ENCODE data around the gene GPR18.
"Not testable (repeated sequence)": the region's sequence is repeated elsewhere in the genome, so short reads cannot be mapped to it uniquely, and the experiment has no call there.

Gene GPR18

DNA sequence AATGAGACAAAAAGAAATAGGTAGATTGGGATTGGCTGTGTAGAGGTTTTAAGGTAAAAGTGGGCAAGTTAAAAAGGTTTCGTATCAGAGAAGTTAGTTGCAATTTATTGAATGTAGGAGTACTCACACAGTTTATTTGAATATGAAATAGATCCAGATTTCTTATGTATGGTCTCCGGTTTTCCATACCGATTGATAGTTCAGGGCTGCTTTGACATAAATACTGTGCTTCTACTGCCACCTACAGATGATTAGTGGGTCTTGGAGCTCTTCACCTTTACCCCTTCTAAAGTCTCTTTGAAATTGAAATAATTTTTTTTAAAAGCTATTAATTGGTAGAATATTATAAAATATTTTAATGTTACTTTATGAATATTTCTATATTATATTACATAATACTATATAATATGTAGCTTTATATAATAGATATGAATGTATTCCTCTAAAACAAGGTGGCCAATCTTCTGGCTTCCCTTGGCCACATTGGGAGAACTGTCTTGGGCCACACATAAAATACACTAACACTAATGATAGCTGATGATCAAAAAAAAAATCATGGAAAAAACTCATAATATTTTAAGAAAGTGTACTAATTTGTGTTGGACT, 7.7 kb upstream of the GPR18 start:
- DNase-seq: no peak

DNA sequence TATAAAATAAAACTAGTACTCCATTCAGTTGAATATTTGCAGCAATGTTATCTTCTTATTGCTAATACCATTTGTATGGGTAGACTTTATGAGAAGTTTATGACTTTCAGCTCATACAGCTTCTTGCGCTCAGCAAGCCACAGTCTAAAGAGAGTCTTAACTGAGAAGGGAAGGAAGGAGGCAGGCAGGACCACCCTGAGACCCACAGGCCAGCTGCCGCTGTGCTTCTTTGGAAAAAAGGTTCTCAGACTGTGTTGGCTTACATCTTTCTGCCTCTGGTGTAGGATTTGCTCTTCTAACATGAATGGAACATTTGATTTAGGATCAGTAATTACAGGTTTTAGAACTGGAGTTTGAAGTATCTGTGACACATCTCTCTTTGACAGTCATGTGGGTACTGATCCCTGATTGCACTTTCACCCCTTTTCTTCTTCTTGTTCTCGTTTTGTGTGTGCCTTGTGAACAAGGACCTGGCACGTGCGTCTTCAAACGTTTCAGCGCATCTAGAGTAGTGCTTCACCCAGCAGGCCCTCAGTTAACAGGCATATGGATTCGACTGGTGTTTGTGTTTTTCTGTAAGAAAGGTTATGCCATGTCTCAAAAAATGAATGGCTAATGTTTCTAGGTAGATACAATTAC, 7.1 kb upstream of the GPR18 start:
- DNase-seq: peak; percentile 77

DNA sequence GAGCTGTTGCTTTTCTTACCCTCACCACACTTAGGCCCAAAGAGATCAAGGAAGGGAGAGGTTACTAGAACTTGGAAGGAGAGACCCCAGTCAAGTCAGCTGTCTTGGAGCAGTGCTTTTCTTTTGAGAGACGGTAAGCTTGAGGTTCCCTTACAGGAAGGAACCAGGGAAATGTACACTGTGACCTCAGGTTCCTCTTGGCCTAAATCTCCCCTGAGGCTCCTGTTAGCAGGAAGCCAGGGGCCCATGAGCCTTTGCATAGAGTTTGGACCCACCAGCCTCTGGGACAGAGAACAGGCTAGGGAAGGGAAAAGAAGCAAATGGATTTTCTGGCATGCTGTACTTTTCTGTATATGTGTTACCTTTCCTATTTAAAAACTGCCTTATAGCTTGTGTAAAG, 5.9 kb upstream of the GPR18 start:
- DNase-seq: no peak

DNA sequence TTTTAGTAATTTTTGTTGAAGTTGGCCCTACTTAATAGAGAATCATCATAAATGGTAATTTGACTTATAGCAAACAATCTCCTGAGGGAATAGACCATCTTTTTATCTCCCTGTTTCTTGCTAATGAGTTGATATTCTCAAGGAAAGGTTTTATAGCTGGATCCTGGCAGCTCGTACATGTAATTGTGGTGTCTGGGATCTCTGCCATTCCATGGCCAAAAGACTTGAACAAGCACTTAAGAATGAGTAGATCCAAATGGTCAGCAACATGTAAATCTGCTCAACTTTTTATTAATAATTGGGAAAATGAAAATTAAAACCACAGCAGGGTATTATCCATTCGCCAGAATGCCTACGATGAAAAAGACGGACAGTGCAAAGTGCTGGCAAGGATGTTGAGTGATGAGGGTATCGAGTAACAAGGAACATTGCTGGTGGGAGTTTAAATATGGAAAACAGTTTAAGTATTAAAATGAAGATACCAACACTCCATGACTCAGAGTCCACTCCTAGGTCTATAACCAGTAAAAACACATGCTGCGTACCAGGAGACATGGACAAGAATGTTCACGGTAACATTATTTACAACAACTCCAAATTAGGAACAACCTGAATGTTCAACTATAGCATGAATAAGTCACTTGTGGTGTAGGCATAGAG, 5.1 kb upstream of the GPR18 start:
- DNase-seq: no peak

DNA sequence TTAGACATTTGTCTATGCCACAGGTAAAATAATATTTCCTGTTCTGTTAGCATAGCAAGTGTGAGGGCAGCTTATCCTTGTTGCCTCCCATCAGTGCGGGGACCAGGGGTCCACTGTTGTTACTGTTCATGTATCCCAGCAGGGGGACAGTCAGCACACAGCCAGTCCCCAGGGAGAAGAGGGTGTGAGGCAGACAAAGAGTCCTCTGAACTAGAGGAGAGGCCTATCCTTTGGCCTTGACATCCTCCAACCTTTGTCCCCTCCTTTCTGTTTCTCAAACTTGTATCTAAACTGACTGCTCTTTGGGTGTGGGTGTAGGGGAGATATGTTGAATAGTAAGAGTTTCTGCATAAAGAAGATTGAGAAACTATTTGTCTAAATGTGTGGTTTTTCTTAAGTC, 2.9 kb upstream of the GPR18 start:
- DNase-seq: no peak

DNA sequence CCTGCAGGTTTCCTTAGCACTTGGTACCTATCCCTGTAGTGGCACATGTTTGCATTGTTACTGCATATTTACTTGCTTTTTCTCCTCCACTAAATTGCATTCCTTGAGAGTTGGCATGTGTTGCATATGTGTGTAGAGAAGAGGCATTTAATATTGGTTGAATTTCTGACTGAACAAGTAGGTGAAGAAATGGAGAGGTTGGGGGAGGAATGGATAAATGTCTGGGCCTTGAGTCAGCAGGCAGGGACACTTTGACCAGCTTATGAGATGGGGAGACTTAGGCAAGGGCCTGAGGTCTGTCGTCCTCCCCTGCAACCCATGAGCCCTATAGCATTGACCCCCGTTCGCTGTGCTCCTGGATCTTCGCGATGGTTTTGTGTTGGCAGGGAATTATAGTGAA, 2.0 kb upstream of the GPR18 start:
- no peak for DNase-seq

DNA sequence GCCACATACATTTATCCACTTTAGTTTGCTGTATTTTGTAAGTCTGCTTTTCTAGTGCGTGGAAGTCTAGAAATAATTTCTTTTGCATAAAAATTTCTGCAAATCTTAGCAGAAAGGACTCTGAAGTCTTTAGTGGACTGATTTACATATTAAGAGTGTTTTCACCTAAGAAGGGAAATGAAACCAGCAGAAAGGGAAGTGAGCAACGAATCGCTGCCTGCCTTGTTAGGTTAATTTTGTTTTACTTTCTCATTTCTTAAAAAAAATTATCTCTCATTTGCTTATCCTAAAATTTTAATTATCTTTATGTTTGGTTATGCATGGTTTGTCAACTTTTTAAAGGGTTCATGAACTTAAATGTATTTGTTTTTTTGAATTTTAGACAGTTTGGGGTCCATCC, 767 bp upstream of the GPR18 start:
- no peak for DNase-seq

DNA sequence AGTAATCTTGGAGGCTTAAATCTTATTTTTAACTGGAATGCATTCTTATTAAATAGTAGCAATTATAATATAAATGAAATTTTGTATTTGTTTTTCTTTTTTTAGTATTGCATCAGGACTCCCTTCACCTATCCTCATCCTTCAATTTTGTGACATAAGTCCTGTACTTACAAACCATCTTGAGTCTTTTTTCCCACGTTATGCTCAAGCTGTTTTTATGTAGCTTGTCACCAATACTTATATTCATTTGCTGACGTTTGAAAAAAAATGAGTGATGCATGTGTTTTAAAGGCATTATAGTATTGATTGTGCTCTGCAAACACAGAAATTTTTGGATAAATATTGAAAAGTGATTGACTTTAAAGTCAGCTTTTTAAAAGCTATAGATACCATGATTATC, 888 bp downstream of the GPR18 start:
- DNase-seq: no peak

DNA sequence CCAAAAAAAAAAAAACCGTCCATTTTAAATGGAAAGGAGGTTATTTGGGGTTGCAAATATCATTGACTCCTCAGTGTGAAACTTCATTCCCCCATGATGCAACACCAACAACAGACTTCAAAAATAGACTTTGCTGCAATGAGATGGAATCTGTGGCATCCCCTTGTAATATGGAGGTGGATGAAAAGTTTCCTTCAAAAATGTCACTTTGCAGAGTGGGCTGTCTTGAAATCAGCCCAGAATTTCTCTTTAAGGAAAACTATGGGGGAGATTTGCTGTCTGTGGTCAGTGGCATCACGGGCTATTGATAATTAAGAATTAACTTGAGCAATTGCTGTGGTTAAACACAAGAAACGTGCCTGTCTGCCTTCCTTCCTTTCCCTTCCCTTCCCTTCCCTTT, 1.5 kb downstream of the GPR18 start:
- DNase-seq: no peak

DNA sequence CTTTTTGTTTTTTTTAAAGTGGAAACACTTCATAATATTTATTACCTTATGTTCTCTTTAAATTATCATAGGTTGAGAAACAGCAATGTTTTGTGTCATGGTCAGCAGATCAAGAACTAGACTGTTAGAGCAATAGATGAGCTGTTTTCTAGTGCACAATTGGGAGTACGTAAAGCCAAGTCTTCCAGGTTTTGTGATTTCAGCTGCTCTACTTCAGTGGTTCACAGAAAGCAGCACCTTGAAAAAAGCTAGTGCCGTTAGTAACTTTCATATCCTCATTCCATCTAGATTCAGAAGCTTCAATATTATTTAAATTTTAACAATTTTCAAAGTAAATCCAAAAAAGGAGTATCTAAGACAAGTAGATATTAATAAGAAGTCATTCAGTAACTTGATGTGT, 1.9 kb downstream of the GPR18 start:
- DNase-seq: no peak

DNA sequence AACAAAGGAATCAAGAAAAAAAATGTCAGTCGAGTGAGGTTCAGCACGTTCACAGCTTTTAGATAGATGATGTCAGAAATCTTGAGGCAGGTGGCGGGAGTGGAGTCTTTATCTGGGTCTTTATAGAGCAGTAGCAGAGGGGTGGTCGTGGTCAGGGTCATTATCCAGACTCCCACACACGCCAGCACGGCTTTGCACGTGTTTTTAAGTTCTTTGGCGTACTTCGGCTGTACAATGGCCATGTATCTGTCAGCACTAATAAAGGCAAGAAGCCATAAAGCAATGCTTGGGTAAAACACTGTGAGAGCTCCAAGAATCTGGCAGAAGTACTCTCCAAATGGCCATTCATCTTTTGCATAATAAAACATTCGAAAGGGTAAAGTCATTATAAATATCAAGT, 2.9 kb downstream of the GPR18 start:
- DNase-seq: no peak

DNA sequence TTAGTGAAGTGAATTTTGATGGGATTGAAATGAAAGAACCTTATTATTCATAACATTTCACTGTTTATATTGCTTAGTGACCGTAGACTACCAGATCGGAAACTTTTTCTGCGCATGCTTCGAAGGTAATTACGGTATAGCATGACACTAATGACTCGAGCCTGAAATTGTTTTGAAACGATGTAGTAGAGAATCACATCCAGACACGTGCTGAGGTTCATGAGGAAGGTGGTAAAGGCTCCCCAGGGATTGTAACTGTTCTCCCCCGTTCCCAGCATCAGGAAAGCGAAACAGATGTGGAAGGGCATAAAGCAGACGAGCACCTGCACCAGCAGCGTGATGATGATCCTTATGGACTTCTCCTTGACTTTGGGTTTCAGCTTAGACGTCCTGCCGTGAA, 3.3 kb downstream of the GPR18 start:
- no peak for DNase-seq

DNA sequence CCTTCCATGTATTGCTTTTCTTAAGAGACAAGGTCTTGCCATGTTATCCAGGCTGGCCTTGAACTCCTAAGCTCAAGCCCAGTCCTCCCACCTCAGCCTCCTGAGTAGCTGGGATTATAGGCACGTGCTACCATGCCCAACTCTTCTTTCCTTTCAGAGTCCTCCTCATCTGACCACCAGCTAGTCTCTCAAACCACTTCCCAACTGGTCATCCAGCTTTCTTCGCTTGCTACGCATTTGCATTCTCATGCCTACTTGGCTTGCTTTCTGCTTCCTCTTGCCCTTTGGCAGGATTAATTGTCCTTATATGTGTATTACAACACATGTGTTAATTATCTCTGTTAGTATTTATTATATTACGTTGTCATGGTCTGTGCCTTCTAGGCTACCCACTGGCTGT, 6.3 kb downstream of the GPR18 start:
- no peak for DNase-seq

DNA sequence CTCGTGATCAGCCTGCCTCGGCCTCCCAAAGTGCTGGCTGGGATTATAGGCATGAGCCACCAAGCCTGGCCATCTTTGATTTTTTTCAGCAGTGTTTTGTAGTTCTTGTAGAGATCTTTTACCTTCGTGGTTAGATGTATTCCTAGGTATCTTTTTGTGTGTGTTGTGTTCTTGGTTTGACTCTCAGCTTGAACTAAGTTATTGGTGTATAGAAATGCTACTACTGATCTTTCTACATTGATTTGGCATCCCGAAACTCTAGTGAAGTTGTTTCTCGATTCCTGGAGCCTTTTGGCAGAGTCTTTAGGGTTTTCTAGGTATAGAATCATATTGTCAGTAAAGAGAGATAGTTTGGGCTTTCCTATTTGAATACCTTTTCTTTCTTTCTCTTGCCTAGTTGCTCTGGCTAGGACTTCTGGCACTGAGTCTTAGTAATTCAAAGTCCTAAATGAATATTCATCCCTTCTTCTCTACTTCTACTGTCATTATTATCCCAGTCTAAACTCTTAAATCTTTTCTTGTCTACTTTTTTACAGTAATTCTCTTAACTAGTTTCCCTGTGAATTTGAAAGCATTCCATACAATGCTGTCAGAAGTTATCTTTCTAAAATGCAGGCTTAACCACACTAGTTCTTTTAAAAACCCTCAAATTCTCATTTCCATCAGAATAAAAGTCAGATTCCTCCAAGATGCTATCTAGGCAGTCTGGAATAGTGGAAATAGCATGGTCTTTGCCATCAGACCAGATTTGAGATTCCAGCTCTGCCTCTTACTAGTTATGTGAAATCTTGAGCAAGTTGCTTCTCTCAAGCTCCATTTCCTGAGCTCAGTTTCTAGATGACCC, 7.0 kb downstream of the GPR18 start:
- DNase-seq: no peak

DNA sequence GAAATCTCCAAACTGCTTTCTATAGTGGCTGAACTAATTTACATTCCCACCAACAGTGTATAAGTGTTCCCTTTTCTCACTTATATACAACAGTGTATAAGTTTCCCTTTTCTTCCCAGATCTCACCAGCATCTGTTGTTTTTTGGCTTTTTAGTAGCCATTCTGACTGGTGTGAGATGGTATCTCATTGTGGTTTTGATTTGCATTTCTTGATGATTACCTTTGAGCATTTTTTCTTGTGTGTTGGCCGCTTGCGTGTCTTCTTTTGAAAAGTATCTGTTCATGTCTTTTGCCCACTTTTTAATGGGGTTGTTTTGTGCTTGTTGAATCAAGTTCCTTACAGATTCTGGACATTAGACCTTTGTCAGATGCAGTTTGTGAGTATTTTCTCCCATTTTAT, 8.6 kb downstream of the GPR18 start:
- not testable (repeated sequence) for DNase-seq

DNA sequence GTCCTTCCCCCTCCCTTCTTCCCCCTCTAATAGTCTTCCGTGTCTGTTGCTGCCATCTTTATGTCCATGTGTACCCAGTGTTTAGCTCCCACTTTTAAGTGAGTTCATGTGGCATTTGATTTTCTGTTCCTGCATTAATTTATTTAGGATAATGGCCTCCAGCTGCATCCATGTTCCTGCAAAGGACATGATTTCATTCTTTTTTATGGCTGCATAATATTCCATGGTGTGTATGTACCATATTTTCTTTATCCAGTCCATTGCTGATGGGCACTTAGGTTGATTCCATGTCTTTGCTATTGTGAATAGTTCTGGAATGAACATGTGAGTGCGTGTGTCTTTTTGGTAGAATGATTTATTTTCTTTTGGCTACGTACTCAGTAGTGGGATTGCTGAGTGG, 9.0 kb downstream of the GPR18 start:
- DNase-seq: not testable (repeated sequence)

DNA sequence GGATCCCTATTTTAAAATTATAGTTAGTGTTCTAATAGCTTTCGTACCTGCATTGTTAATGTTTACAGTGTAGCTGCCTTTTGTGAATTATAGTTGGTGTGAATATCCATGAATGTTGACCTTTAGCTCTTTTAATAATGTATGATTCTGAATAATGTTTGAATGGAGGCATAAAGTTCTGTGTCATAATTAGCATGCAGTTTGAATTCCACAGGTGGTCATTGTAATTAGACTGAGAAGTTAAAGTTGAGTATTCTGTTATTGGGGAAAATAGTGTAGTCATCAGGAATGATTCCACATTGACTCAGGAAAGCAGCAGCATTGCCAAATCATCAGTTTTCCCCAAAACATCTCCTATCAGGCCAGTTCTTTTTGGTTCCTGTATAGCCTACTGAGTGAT, 12.1 kb downstream of the GPR18 start:
- no peak for DNase-seq

DNA sequence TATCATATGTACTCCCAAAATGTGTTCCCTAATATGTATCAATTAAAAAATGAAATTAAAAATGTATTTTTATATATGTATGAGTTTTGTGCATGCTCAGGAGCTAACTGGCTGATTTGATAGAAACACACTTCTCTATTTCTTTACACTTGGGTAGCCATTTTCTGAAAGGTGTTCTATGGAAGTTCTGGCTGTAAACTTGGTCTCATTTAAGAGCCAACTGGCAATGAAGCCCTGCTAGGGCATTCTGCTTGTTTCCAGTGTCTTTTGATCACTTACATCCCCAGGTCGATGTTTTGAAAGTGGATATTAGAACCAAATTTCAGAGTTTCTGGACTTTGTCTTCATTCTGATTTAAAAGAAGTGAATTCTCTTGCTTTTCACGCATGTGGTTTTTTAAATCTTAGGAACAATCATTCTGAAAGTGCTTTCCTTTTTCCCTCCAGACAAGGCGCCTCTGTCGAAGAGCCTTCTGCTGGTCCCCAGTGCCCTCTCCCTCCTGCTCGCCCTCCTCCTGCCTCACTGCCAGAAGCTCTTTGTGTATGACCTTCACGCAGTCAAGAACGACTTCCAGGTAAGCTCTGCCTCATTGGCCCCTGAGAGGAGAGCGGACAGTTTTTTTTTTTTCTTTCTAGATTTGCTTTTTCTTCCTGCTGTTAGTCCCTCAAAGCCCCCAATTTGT, 20.1 kb downstream of the GPR18 start:
- peak; percentile 48 for DNase-seq

DNA sequence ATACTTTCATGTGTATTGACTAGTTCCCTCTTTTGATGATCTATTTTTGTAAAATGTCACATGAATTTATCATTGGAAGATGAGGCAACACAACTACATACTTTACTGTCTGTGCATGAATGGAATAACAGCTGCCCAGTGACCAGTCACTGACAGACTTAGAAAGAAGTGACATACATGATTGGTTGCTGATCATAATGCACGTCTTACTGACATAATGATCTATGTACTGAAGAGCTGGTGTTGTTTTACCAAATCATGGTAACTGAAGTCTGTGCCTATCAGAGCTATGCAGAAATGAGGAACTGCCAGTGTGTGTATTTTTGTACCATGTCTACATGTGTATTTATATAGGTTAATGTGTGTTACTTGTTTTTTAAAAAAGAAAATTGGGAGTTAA, 26.5 kb downstream of the GPR18 start:
- no peak for DNase-seq

DNA sequence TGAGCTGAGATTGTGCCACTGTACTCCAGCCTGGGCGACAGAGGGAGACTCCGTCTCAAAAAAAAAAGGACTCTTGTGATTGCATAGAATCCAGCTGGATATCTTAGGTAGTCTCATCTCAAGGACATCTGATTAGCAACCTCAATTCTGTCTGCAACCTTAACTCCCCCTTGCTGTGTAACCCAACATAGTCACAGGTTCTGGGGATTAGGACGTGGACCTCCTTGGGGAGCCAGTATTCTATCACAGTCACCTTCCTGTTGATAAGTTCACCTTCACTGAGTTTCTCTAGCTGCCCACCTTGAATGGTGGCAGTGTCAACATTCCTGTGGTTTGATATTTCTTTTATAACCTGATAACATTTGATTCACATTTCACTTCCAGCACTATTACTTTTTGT, 27.2 kb downstream of the GPR18 start:
- no peak for DNase-seq

DNA sequence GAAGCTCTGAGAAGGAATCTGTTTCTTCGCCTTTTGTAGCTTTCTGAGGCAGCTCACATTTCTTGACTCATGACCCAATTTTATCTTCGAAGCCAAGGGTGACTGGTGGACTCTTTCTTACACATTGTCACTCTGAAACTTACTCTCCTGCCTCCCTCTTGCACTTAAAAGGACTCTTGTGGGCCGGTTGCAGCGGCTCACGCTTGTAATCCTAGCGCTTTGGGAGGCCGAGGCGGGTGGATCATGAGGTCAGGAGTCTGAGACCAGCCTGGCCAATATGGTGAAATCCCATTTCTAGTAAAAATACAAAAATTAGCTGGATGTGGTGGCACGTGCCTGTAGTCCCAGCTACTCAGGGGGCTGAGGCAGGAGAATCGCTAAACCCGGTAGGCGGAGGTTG, 27.6 kb downstream of the GPR18 start:
- not testable (repeated sequence) for DNase-seq

DNA sequence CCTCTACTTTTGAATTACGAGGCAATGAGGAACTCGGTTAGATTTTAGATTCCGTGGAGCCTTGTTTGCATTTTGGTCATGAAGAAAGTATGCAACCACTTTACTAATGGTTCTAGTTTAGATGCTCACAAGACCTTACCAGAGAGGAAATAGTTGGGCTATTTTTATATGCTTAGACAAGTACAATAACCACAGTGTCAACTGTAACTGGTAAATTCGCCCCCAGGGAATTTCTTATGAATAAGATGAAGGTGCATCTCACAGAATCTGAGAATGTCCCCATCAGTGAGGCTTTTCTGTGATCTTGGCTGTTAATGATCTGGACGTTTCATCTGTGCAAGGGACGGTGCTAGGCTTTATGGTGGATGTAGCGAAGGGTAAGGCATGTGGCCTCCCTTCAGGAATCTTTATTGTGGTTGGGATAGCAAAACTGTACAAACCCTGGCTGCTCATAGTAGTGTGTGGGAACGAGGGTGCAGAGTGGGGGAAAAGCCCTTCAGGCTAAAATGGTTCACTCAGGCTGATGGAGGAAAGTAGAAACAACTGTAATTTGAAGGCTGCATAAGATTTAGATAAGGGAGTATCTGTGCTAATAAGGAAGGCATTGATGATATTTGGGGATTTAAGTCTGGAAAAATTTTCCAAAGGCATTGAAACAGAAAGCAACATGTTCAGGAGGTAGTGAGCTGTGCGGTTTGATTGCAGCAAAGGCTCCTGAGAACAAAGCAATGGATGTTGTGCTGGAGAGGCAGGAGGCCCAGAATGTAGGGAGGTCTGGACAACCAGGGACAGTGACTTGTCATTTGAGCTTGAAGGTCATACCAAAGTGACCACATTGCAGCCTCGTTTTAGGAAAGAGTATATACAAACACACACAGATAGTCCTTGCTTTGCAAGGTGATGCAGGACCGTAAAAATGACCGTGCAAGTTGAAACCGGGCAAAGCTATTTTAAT, 29.2 kb downstream of the GPR18 start:
- DNase-seq: no peak
